ENCODE data around the gene GFY. TPM values are rescaled to one million over a fixed set of nuclear protein-coding genes. Genes with fewer than 3 reads are reported as not detected.
"Not testable (repeated sequence)": the region's sequence is repeated elsewhere in the genome, so short reads cannot be mapped to it uniquely, and the experiment has no call there.

The GFY gene
- total RNA-seq, 1 donor from 2014 or later = not detected

DNA sequence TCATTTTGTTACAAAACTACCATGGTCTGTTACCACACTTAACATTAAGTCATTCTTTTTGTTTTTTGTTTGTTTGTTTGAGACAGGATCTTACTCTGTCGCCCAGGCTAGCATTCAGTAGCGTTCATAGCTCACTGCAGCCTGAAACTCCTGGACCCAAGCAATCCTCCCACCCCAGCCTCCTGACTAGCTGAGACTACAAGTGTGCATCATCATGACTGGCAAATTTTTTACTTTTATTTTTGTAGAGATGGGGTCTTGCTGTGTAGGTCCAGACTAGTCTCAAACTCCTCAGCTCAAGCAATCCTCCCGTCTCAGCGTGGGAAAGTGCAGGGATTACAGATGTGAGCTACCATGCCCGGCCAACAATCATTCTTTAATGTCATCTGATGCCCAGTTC is 31.1 kb downstream of the GFY start:
- Mint-ChIP-seq H3K36me3 (ENCODE audit: low read depth) (peaks cover 6% of the 10 kb centered on the region), H3K4me3 (peak overlapping the region; percentile 66), H3K4me1 (peaks cover 25% of the 10 kb centered on the region), H3K9me3 (no peaks in the 10 kb centered on the region), H3K27ac (ENCODE audit: unreplicated experiment) (no peak overlapping the region), H3K27me3 (ENCODE audit: low read depth) (peaks cover 5% of the 10 kb centered on the region)
- no peak for DNase-seq (ENCODE audit: low read depth, low spot score)
- TF ChIP-seq, protein P1, sequence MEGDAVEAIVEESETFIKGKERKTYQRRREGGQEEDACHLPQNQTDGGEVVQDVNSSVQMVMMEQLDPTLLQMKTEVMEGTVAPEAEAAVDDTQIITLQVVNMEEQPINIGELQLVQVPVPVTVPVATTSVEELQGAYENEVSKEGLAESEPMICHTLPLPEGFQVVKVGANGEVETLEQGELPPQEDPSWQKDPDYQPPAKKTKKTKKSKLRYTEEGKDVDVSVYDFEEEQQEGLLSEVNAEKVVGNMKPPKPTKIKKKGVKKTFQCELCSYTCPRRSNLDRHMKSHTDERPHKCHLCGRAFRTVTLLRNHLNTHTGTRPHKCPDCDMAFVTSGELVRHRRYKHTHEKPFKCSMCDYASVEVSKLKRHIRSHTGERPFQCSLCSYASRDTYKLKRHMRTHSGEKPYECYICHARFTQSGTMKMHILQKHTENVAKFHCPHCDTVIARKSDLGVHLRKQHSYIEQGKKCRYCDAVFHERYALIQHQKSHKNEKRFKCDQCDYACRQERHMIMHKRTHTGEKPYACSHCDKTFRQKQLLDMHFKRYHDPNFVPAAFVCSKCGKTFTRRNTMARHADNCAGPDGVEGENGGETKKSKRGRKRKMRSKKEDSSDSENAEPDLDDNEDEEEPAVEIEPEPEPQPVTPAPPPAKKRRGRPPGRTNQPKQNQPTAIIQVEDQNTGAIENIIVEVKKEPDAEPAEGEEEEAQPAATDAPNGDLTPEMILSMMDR (conservative IDR thresholded peaks at IDR 0.05) = no peak

DNA sequence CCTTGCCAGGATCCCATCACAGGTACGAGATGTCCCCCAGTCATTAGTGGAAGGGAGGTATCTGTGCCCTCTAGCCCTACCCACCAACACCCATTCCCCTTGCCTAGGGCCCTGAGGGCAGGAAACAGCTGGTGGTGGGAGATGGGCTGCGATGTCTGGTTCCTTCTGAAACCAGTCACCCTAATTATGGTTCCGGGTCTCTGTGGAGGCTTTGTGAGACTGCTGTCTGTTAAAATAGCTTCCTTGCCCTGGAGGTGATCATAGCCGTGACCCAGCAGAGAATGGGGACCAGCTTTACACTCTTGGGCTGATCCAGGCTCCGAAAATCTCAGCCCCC is 33.3 kb downstream of the GFY start:
- H3K36me3 Mint-ChIP-seq (ENCODE audit: low read depth) = peaks cover 3% of the 10 kb centered on the region

DNA sequence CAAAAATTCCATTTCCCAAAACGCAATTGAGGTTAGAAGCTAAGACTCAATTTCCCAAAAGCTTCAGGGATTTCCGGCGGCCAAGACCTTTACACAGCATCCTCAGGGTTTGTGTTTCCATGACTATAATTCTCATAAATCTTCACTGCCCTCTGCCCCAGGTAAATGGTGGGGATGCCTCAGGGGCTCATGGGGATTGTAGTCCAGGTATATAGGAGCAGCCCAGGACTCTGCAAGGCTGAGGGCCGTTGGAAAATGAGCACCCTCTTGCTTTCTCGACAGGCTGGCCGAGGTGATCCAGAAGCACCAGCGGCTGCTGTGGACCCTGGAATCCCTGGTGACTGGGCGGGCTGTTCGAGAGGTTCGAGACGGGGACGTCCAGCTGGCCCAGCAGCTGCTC is 34.2 kb downstream of the GFY start:
- Mint-ChIP-seq H3K9me3 (no peaks in the 10 kb centered on the region), H3K27ac (ENCODE audit: unreplicated experiment) (no peak overlapping the region), H3K4me3 (no peak overlapping the region), H3K27me3 (ENCODE audit: low read depth) (no peaks in the 10 kb centered on the region), H3K36me3 (ENCODE audit: low read depth) (peaks cover 3% of the 10 kb centered on the region), H3K4me1 (peaks cover 5% of the 10 kb centered on the region)
- TF ChIP-seq, protein P1 (conservative IDR thresholded peaks at IDR 0.05) = no peak
- no peak for DNase-seq (ENCODE audit: low read depth, low spot score)

More for the DNA sequence above, 33.3 kb downstream of the GFY start:
- peaks cover 11% of the 10 kb centered on the region for H3K4me1 Mint-ChIP-seq
- H3K27me3 Mint-ChIP-seq (ENCODE audit: low read depth) = no peaks in the 10 kb centered on the region
- no peak overlapping the region for H3K27ac Mint-ChIP-seq (ENCODE audit: unreplicated experiment)
- no peaks in the 10 kb centered on the region for H3K9me3 Mint-ChIP-seq
- H3K4me3 Mint-ChIP-seq = no peak overlapping the region
- no peak for DNase-seq (ENCODE audit: low read depth, low spot score)
- TF ChIP-seq, protein P1 (conservative IDR thresholded peaks at IDR 0.05) = no peak

DNA sequence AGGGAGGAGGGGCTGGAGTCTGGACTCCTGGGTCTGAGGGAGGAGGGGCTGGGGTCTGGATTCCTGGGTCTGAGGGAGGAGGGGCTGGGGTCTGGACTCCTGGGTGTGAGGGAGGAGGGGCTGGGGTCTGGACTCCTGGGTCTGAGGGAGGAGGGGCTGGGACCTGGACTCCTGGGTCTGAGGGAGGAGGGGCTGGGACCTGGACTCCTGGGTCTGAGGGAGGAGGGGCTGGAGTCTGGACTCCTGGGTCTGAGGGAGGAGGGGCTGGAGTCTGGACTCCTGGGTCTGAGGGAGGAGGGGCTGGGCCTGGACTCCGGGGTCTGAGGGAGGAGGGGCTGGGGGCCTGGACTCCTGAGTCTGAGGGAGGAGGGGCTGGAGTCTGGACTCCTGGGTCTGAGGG is 35.9 kb downstream of the GFY start:
- not testable (repeated sequence) for DNase-seq (ENCODE audit: low read depth, low spot score); H3K4me3 Mint-ChIP-seq; H3K27ac Mint-ChIP-seq (ENCODE audit: unreplicated experiment); H3K27me3 Mint-ChIP-seq (ENCODE audit: low read depth); H3K36me3 Mint-ChIP-seq (ENCODE audit: low read depth); H3K9me3 Mint-ChIP-seq; H3K4me1 Mint-ChIP-seq

DNA sequence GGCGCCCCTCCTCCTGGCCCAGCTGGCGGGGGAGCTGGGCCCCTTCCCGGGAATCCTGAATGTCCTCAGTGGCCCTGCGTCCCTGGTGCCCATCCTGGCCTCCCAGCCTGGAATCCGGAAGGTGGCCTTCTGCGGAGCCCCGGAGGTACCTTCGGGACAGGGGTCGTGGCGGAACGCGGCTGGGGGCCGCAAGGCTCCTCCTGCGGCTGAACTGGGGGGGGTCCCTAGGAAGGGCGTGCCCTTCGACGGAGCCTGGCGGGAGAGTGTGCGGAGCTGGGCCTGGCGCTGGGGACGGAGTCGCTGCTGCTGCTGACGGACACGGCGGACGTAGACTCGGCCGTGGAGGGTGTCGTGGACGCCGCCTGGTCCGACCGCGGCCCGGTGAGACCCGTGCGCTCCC is 36.5 kb downstream of the GFY start:
- Mint-ChIP-seq H3K27ac (ENCODE audit: unreplicated experiment) (no peak overlapping the region), H3K4me1 (no peaks in the 10 kb centered on the region), H3K9me3 (no peaks in the 10 kb centered on the region), H3K4me3 (no peak overlapping the region), H3K27me3 (ENCODE audit: low read depth) (no peaks in the 10 kb centered on the region), H3K36me3 (ENCODE audit: low read depth) (no peaks in the 10 kb centered on the region)
- TF ChIP-seq, protein P1 (conservative IDR thresholded peaks at IDR 0.05) = no peak
- no peak for DNase-seq (ENCODE audit: low read depth, low spot score)

DNA sequence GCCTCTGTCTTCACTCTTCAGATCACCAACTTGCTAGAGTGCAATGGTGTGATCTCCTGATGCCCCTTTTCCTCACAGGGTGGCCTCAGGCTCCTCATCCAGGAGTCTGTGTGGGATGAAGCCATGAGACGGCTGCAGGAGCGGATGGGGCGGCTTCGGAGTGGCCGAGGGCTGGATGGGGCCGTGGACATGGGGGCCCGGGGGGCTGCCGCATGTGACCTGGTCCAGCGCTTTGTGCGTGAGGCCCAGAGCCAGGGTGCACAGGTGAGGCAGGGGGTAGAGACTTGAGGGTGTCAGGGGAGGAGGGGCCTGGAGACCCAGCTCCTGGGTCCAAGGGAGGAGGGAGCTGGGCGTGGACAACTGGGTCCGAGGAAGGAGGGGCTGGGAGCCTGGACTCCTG is 37.3 kb downstream of the GFY start:
- Mint-ChIP-seq H3K27ac (ENCODE audit: unreplicated experiment) (no peak overlapping the region), H3K4me3 (no peak overlapping the region), H3K9me3 (no peaks in the 10 kb centered on the region), H3K27me3 (ENCODE audit: low read depth) (no peaks in the 10 kb centered on the region), H3K36me3 (ENCODE audit: low read depth) (no peaks in the 10 kb centered on the region), H3K4me1 (no peaks in the 10 kb centered on the region)
- DNase-seq (ENCODE audit: low read depth, low spot score) = no peak
- TF ChIP-seq, protein P1 (conservative IDR thresholded peaks at IDR 0.05) = no peak
